Activated CD4-positive, alpha-beta T cell treated with anti-CD3 and anti-CD28 coated beads, Interleukin-2, Interleukin-6, amounts not matched to agents 100 ng/mL and 50 ng/mL, durations not matched to agents 16 hours and 8 hours (primary cell): ENCODE measurements around the gene VCP.

Source experiments
- DNase-seq: peaks from one replicate; pipeline ENCODE4 v3.0.0-alpha.2; 2020

VCP gene

GRCh38 chr9:35072461-35073278 lies at the start of gene VCP:
VCP (minus strand) TSS chr9:35072625; CDS start chr9:35072353, 272 bp downstream.
- DNase-seq, result peak; percentile 99

- DNase-seq, result peak; percentile 92
Observed at GRCh38 chr9:35116898-35117551, 44.6 kb upstream of the VCP start.

- no peak for DNase-seq
Observed at GRCh38 chr9:35116539-35116897, 44.1 kb upstream of the VCP start.

GRCh38 chr9:35115680-35116538 lies 43.5 kb upstream of the VCP start, which contains the start of gene ATOSB:
ATOSB (minus strand) TSS chr9:35115862; CDS start chr9:35108274, 7,588 bp downstream.
- DNase-seq, result peak; percentile 94

- DNase-seq, result peak; percentile 46
Observed at GRCh38 chr9:35114840-35115628, 42.6 kb upstream of the VCP start.

- DNase-seq, result peak; percentile 79
Observed at GRCh38 chr9:35114113-35114839, 41.9 kb upstream of the VCP start.

GRCh38 chr9:35112257-35113020 lies 40.0 kb upstream of the VCP start:
- no peak for DNase-seq

- peak; percentile 98 for DNase-seq
Observed at GRCh38 chr9:35111001-35111933, 38.8 kb upstream of the VCP start.

- DNase-seq, result no peak
Observed at GRCh38 chr9:35110327-35110761, 37.9 kb upstream of the VCP start.

- no peak for DNase-seq
Observed at GRCh38 chr9:35108946-35109575, 36.6 kb upstream of the VCP start.

- no peak for DNase-seq
Observed at GRCh38 chr9:35108461-35108860, 36.0 kb upstream of the VCP start.

GRCh38 chr9:35107297-35108290 lies 35.2 kb upstream of the VCP start:
- no peak for DNase-seq

GRCh38 chr9:35106343-35106730 lies 33.9 kb upstream of the VCP start:
- no peak for DNase-seq

GRCh38 chr9:35105571-35106342 lies 33.3 kb upstream of the VCP start:
- no peak for DNase-seq

- no peak for DNase-seq
Observed at GRCh38 chr9:35105126-35105525, 32.7 kb upstream of the VCP start.

GRCh38 chr9:35104586-35104985 lies 32.2 kb upstream of the VCP start:
- no peak for DNase-seq

GRCh38 chr9:35103660-35104191 lies 31.3 kb upstream of the VCP start:
- no peak for DNase-seq
